ENCODE measurements around the gene SPATA2L. TPM values are rescaled to one million over a fixed set of nuclear protein-coding genes. Genes with fewer than 3 reads are reported as not detected.

Gene SPATA2L
- total RNA-seq, 1 experiment from 2014 or later: 12.2 TPM

DNA sequence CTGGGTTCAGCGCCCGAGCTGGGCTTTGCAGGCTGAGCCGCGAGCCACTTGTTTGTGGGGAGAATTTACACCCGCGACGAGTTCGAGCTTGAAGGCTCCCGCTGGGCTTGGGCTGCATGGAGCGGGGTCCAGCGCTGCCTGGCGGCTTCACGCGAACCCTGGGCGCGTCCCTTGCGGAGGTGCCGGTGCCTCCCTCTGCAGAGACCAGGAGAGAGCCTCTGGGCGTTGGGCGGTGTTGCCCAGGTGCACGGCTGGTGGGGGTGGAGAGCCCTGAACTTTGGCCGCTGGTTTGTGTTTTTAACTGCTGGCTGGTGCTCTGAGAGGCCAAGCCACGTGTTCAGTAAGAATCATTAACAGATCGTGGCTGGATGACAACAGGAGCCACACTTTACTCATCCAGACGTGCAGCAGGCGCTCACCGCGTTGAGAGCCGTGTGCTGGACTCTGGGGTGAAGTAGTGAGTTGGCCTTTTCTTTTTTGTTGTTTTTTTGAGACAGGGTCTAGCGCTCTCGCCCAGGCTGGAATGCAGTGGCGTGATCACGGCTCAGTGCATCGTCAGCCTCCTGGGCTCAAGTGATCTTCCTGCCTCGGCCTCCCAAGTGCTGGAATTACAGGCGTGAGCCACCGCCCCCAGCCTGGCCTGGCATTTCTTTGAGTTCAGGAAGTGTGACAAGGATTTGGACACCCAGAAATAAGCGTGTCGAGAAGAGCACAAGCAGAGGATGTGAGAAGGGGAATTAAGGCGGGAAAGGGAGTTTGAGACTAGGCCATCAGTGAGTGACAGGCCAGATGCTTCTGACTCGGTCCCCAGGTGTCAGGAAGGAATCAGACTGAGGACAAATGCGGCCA is 14.2 kb downstream of the SPATA2L start:
- Histone ChIP-seq H3K79me2 (ENCODE audit: low read length) (peaks cover 27% of the 10 kb centered on the region), H3K9me3 (ENCODE audit: low read length) (no peaks in the 10 kb centered on the region), H3K36me3 (ENCODE audit: low read depth, low read length) (peaks cover 4% of the 10 kb centered on the region; the same call in 1 of the 2 replicates), H3K9me2 (replicated peaks; ENCODE audit: low read length) (no peaks in the 10 kb centered on the region), H3K9ac (ENCODE audit: low read length) (peak overlapping the region; percentile 97), H3K4me2 (ENCODE audit: low read length) (peak overlapping the region; percentile 86), H3K4me1 (ENCODE audit: insufficient read depth, low read length) (peaks cover 6% of the 10 kb centered on the region; the same call in 1 of the 2 replicates), H3K27me3 (ENCODE audit: low read length) (no peaks in the 10 kb centered on the region), H4K20me1 (ENCODE audit: low read length) (no peaks in the 10 kb centered on the region), H2AFZ (ENCODE audit: low read length) (peak overlapping the region; percentile 77), H3K27ac (ENCODE audit: low read length) (peak overlapping the region; percentile 79), H3K4me3 (ENCODE audit: low read length) (peak overlapping the region; percentile 76), H3F3A (ENCODE audit: low read length, unreplicated experiment) (no peaks in the 10 kb centered on the region)
- ChIA-PET POLR2A (ENCODE audit: unreplicated experiment) (interaction anchor here (0.5 kb wide), 1 partner anchor 111 kb away, joined by 3 read pairs; no protein-coding TSS in a partner anchor), CTCF (interaction anchor here (0.6 kb wide), 1 partner anchor 331 kb away, joined by 3 read pairs; no protein-coding TSS in a partner anchor)
- intact Hi-C loops (cut with micrococcal nuclease): no loop called here
- TF ChIP-seq, protein P1, sequence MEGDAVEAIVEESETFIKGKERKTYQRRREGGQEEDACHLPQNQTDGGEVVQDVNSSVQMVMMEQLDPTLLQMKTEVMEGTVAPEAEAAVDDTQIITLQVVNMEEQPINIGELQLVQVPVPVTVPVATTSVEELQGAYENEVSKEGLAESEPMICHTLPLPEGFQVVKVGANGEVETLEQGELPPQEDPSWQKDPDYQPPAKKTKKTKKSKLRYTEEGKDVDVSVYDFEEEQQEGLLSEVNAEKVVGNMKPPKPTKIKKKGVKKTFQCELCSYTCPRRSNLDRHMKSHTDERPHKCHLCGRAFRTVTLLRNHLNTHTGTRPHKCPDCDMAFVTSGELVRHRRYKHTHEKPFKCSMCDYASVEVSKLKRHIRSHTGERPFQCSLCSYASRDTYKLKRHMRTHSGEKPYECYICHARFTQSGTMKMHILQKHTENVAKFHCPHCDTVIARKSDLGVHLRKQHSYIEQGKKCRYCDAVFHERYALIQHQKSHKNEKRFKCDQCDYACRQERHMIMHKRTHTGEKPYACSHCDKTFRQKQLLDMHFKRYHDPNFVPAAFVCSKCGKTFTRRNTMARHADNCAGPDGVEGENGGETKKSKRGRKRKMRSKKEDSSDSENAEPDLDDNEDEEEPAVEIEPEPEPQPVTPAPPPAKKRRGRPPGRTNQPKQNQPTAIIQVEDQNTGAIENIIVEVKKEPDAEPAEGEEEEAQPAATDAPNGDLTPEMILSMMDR (conservative IDR thresholded peaks at IDR 0.05; ENCODE audit: low read depth, low read length): no peak
- no peak for TF ChIP-seq EZH2 (IDR thresholded peaks at IDR 0.05; ENCODE audit: low read length, unreplicated experiment)
- no peak for TF ChIP-seq EZH2phosphoT487 (IDR thresholded peaks at IDR 0.05; ENCODE audit: borderline replicate concordance, low read length)
- DNase-seq: peak; percentile 34
- BruUV-seq (replicated peaks): TSS peak; percentile 51
- ATAC-seq: peak; percentile 52

DNA sequence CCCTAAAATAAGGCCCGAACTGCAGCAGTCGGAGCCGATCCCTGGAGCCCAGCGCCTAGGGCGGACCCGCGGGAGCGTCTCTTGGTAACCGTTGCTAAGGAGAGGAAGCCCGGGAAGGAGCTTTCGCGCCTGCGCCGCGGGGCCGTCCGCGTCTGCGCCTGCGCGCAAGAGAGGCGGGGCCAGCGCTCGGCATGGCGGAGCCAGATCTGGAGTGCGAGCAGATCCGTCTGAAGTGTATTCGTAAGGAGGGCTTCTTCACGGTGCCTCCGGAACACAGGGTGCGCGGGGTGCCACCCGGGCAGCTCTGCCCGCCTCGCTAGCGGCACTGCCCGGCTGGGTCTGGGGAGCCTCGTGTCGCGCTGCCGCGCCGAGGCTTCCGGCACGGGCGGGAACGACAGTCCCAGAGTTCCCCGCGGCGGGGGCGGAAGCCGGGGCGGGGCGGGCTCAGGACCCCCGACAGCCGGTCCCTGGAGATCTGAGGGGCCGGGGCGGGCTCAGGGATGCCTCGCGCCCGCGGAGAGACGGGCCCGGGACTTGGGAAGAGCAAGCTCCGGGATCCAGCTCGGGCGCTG is 14.9 kb downstream of the SPATA2L start, which contains the start of gene CDK10:
TSS of gene CDK10 (plus strand) at position 170 of the 572 bp plus-strand sequence. CDS start at position 192, 22 bp downstream.
- Histone ChIP-seq H3K4me1 (ENCODE audit: insufficient read depth, low read length) (peaks cover 6% of the 10 kb centered on the region; the same call in 1 of the 2 replicates), H3K36me3 (ENCODE audit: low read depth, low read length) (peaks cover 4% of the 10 kb centered on the region; the same call in 1 of the 2 replicates), H3K27me3 (ENCODE audit: low read length) (no peaks in the 10 kb centered on the region), H3K79me2 (ENCODE audit: low read length) (peaks cover 27% of the 10 kb centered on the region), H3K4me3 (ENCODE audit: low read length) (peak within 1 kb of the TSS; percentile 76), H3K4me2 (ENCODE audit: low read length) (peak within 1 kb of the TSS; percentile 86), H3K9ac (ENCODE audit: low read length) (peak within 1 kb of the TSS; percentile 97), H4K20me1 (ENCODE audit: low read length) (no peaks in the 10 kb centered on the region), H3K27ac (ENCODE audit: low read length) (peak within 1 kb of the TSS; percentile 79), H3K9me2 (replicated peaks; ENCODE audit: low read length) (no peaks in the 10 kb centered on the region), H2AFZ (ENCODE audit: low read length) (peak within 1 kb of the TSS; percentile 77), H3F3A (ENCODE audit: low read length, unreplicated experiment) (no peaks in the 10 kb centered on the region), H3K9me3 (ENCODE audit: low read length) (no peaks in the 10 kb centered on the region)
- TF ChIP-seq, protein P1 (conservative IDR thresholded peaks at IDR 0.05; ENCODE audit: low read depth, low read length): no peak
- no peak for TF ChIP-seq EZH2phosphoT487 (IDR thresholded peaks at IDR 0.05; ENCODE audit: borderline replicate concordance, low read length)
- TF ChIP-seq EZH2 (IDR thresholded peaks at IDR 0.05; ENCODE audit: low read length, unreplicated experiment): no peak
- CTCF ChIA-PET: interaction anchor here (0.6 kb wide), 1 partner anchor 332 kb away, joined by 3 read pairs; no protein-coding TSS in a partner anchor
- DNase-seq (peak; percentile 90), ATAC-seq (peak; percentile 91)
- no TSS peak for BruUV-seq (replicated peaks)
- POLR2A ChIA-PET (ENCODE audit: unreplicated experiment): interaction anchor here (0.5 to 0.7 kb wide), 2 partner anchors 111 to 286 kb away, joined by 3 read pairs; no protein-coding TSS in a partner anchor
- intact Hi-C loops (cut with micrococcal nuclease): no loop called here
